Testis (tissue), 2 donors: Measurements from ENCODE around the gene HSPA6.
"Not testable (repeated sequence)": the region's sequence is repeated elsewhere in the genome, so short reads cannot be mapped to it uniquely, and the experiment has no call there.

Experiments
- POLR2A ChIP-seq: fragments of 450-650 bp; IDR thresholded peaks from one replicate; pipeline ENCODE4 v1.6.1; 2017; ENCODE audit warnings: antibody characterized with exemption, mild to moderate bottlenecking, moderate library complexity
- TF ChIP-seq, protein P1 (sequence below), 3 experiments: fragments of 450-650 bp in 2 of 3; fragments of 200-600 bp in 1 of 3; sonication (generic) in 1 of 3; IDR thresholded peaks; one replicate each; pipeline ENCODE4 v1.5.1; 2016 to 2019; ENCODE audit warnings: antibody characterized with exemption in 3 of 3, mild to moderate bottlenecking in 2 of 3, moderate library complexity in 1 of 3

DNA sequence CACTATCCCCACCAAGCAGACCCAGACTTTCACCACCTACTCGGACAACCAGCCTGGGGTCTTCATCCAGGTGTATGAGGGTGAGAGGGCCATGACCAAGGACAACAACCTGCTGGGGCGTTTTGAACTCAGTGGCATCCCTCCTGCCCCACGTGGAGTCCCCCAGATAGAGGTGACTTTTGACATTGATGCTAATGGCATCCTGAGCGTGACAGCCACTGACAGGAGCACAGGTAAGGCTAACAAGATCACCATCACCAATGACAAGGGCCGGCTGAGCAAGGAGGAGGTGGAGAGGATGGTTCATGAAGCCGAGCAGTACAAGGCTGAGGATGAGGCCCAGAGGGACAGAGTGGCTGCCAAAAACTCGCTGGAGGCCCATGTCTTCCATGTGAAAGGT, 1.6 kb downstream of the HSPA6 start:
- TF ChIP-seq, protein P1, sequence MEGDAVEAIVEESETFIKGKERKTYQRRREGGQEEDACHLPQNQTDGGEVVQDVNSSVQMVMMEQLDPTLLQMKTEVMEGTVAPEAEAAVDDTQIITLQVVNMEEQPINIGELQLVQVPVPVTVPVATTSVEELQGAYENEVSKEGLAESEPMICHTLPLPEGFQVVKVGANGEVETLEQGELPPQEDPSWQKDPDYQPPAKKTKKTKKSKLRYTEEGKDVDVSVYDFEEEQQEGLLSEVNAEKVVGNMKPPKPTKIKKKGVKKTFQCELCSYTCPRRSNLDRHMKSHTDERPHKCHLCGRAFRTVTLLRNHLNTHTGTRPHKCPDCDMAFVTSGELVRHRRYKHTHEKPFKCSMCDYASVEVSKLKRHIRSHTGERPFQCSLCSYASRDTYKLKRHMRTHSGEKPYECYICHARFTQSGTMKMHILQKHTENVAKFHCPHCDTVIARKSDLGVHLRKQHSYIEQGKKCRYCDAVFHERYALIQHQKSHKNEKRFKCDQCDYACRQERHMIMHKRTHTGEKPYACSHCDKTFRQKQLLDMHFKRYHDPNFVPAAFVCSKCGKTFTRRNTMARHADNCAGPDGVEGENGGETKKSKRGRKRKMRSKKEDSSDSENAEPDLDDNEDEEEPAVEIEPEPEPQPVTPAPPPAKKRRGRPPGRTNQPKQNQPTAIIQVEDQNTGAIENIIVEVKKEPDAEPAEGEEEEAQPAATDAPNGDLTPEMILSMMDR (IDR thresholded peaks at IDR 0.05), result not testable (repeated sequence)
- not testable (repeated sequence) for TF ChIP-seq POLR2A
